SK-N-DZ (cell line): Measurements from ENCODE around the gene ARHGEF19.
A peak's percentile ranks its signal among the peaks of the same experiment; 100 is the strongest.

Source experiments
- DNase-seq: peaks from one replicate; pipeline ENCODE4 v3.0.0-alpha.2; 2015; ENCODE audit warnings: low spot score

The ARHGEF19 gene

GRCh38 chr1:16244650-16245285, 32.3 kb upstream of the ARHGEF19 start:
- no peak for DNase-seq

- peak; percentile 68 for DNase-seq
Measured at GRCh38 chr1:16243936-16244649, 31.6 kb upstream of the ARHGEF19 start.

GRCh38 chr1:16243215-16243610, 30.8 kb upstream of the ARHGEF19 start:
- no peak for DNase-seq

GRCh38 chr1:16242556-16243214, 30.2 kb upstream of the ARHGEF19 start:
- DNase-seq = no peak

- no peak for DNase-seq
Measured at GRCh38 chr1:16241221-16241708, 28.8 kb upstream of the ARHGEF19 start.

DNA sequence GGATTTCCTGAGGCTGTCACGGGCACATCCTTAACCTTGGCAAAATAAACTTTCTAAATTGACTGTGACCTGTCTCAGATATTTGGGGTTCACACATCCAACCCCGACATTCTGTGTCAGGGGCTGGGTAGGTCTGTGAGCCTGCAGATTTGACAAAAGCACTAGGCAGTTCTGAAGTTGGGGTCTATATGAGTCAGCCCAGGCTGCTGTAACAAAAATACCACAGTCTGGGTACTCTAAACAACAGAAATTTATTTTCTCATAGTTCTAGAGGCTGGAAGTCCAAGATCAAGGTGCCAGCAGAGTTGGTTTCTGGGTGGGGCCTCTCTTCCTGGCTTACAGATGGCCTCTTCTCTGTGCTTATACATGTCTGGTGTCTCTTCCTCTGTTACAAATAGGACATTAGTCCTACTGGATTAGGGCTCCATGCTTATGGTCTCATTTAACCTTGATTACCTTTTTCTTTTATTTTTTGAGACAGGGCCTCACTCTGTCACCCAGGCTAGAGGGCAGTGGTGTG, 27.6 kb upstream of the ARHGEF19 start:
- no peak for DNase-seq

DNA sequence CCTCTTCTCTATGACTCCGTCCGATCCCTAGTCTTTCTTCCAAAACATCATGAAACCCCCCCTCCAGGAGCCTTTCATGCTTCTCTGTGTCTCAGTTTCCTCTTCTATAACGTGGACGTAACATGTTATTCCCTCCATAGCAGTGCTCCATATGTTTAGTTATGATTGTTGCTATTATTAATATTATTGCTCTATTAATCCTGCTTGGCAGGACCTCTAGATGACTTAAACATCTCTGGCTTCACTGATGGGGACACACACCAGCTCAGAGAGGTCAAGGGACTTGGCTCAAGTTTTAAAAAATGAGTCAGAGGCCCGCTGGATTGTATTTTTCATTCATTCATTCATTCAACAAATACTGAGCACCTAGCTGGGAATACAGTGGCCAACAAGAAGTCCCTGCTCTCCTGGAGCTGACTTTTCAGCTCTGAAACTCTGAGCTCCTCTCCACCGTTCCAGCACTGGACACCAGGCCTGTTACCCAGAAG, 24.9 kb upstream of the ARHGEF19 start:
- no peak for DNase-seq

- peak; percentile 84 for DNase-seq
Measured at GRCh38 chr1:16236511-16237342, 24.3 kb upstream of the ARHGEF19 start, which contains the start of gene CPLANE2. CPLANE2 (minus strand) TSS chr1:16237183; CDS start chr1:16236742, 441 bp downstream.

DNA sequence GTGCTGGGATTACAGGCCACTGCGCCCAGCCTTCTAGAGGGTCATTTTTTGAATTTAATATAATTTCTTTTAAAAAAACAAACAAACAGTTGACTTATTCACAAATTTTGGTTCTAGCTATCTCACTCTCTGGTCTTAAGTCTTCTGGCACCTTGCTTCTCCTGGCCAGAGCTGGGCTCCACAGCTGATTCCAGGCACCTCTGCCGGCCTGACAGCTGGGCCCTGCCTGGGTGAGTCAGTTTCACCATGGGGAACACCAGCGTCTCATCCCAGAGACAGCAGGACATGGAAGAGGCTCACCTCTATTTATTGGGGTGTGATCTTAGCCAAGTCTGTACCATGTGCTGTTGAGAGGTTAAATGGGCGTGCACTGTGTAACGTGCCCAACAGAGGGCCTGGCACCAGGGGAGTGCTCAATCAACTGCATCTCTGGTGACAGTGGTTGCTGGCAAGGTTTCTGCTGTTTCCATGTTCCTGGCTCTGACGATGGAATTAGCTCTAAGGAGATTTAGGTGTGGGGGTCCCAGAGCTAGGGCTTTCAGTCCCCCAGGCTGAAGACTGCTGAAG, 23.6 kb upstream of the ARHGEF19 start:
- DNase-seq = no peak

DNA sequence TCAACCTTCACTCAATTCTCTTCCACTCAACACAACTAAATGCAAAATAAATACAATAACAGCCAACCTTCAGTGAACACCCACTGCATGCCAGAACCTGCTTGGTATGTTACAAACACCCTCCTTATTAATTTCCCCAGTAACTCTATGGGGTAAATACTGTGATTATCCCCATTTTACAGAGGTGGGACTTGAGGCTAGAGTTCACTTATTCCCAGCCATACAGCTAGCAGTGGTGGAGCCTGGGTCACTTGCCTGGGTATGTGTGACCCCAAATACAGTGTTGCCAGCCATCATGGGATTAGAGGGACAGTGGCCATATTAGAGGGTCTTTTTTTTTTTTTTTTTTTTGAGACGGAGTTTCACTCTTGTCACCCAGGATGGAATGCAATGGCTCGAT, 22.9 kb upstream of the ARHGEF19 start:
- DNase-seq = no peak

- DNase-seq = no peak
Measured at GRCh38 chr1:16233431-16233830, 21.0 kb upstream of the ARHGEF19 start.

DNA sequence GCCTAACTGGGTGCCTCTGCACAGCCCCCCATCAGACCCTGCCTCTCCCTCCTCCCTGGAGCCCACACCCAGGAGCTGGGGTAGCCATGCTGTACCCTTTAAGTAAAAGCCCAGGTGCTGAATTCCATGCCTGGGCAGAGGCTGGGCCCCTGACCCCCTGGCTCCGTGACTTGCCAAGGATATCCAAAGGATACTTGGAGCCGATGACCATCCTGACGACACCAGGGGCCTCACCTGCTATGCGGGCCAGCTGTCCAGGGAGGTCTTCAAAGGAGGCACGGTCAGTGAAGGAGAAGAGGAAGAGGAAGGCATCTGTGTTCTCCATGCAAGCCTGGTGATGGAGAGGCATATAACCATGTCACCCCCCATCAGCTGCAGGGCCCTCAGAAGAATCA, 19.9 kb upstream of the ARHGEF19 start:
- DNase-seq = no peak

GRCh38 chr1:16231331-16232315, 19.2 kb upstream of the ARHGEF19 start:
- no peak for DNase-seq

DNA sequence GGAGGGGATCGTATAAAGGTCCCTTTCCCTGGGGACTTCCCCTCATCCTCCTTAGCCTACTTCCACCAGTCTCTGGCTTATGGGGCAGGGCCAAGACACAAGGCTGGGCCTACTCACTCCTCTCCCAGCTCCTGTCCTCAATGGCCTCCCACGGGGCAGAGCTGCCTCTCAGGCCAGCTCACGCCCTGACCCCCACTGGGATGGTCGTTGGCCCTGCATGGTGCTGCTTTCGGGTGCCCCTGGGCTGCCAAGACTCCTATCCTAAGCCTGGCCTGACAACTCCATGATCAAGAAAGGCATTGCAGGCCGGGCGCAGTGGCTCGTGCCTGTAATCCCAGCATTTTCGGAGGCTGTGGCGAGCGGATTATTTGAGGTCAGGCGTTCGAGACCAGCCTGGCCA, 18.3 kb upstream of the ARHGEF19 start:
- no peak for DNase-seq

- DNase-seq = no peak
Measured at GRCh38 chr1:16229976-16230740, 17.7 kb upstream of the ARHGEF19 start.

- peak; percentile 52 for DNase-seq
Measured at GRCh38 chr1:16226490-16227179, 14.2 kb upstream of the ARHGEF19 start.

DNA sequence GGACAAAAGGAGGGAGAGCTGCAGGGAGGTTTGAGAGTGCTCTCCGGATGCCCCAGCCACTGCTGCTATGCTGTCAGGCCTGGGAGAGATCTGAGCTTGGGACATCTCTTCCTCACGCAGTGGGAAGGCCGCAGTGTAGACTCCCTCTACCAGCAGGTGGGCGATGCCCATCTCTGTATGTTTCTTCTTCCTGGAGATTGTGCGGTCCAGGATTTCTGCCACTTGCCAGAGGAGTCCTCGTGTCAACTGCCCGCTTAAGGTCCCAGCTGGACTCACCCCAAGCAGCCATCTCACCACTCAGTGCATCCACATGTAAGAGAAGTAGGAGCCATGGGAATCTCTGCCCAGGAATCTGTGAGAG, 13.7 kb upstream of the ARHGEF19 start:
- no peak for DNase-seq

GRCh38 chr1:16224472-16224871, 12.0 kb upstream of the ARHGEF19 start:
- no peak for DNase-seq
